GM19328 (cell line): ENCODE measurements around the gene SCN10A.

Experiments
- ATAC-seq: cut with Tn5 transposase; IDR thresholded peaks from one replicate; pipeline ENCODE4 v1.9.1; 2021; ENCODE audit warnings: mild to moderate bottlenecking, moderate library complexity; ENCODE audit not compliant: unreplicated experiment

Gene SCN10A

DNA sequence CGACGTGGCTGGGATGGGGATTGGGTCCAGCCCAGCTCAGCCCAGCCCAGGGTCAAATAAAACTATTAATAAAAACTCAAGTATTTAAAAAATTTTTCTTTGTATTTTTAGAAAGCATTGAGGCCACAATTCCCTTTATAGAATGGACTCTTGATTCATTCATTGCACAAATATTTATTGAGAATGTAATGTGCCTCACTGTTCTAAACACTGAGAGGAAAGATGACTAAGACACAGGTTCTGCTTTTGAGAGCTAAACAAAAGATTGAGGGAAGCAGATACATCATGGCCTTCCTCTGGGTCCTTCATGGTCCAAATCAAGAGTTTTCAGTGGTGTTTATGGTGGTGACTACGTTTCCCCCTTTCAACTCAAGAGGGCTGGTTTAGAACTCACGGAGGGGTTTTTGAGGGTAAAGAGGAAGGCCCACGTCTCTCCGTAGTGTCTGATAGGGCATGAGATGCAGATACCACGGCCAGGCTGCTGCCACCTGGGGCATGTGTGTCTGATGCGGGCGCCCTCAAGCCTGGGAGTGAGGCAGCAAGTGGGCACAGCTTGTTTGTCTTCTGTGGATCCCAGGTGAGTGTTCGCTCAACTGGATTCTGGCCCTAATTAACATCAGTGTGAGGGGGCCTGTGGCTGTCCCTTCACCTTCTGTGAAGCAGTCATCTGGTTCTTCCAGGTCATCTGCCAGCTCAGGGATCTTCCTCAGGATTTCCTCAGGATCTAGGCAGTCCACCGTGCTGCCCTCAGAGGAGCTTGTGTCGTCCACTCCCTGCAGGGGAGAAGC is 93.0 kb downstream of the SCN10A start:
- ATAC-seq, result no peak

- ATAC-seq, result no peak
Observed at GRCh38 chr3:38721207-38721772, 94.7 kb downstream of the SCN10A start.

DNA sequence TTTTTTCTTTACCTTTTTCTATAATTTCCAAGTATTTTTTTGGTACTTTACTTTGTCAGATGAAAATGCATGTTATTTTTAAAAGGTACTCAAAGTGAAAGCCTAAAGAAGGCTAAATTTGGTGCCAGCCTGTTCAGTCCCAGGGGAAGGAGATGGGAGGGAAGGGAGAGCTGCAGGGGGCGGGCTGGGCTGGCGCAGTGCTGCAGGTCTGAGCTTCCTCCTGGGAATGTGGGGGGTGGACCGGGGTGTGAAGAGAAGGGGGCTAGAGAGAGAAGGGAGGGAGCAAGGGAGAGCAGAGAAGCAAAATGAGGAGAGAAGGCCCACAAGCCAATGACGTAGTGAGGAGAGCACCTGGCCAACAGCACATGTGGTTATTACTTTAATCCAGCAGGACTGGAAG is 95.6 kb downstream of the SCN10A start:
- no peak for ATAC-seq

GRCh38 chr3:38717355-38718240 is 98.4 kb downstream of the SCN10A start:
- ATAC-seq, result no peak

- no peak for ATAC-seq
Observed at GRCh38 chr3:38713121-38713520, 102.9 kb downstream of the SCN10A start.

DNA sequence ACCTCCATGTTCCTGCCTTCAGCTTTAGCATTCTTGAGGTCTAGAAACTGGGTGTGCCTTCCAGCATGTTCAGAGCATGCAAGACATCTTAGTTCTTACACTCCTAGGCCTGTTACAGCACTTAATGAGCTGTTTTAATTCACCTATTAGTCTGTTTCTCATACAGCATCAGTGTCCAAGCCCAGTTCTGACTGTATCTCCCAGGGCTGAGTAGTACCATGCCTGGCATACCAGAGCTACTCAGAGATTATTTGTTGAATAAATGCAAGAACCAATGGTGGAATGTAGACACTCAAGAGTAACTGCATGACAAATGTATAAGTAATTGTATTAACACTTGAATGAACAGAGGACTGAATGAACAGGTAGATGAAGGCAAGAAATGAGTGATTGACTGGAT is 104.7 kb downstream of the SCN10A start:
- no peak for ATAC-seq

GRCh38 chr3:38707730-38708129 is 108.3 kb downstream of the SCN10A start:
- ATAC-seq, result no peak

- no peak for ATAC-seq
Observed at GRCh38 chr3:38706961-38707360, 109.1 kb downstream of the SCN10A start.

- no peak for ATAC-seq
Observed at GRCh38 chr3:38702231-38702630, 113.8 kb downstream of the SCN10A start.

GRCh38 chr3:38698760-38699159 is 117.3 kb downstream of the SCN10A start:
- no peak for ATAC-seq

- no peak for ATAC-seq
Observed at GRCh38 chr3:38698061-38698460, 118.0 kb downstream of the SCN10A start.

GRCh38 chr3:38696034-38696433 is 120.0 kb downstream of the SCN10A start:
- ATAC-seq, result no peak

DNA sequence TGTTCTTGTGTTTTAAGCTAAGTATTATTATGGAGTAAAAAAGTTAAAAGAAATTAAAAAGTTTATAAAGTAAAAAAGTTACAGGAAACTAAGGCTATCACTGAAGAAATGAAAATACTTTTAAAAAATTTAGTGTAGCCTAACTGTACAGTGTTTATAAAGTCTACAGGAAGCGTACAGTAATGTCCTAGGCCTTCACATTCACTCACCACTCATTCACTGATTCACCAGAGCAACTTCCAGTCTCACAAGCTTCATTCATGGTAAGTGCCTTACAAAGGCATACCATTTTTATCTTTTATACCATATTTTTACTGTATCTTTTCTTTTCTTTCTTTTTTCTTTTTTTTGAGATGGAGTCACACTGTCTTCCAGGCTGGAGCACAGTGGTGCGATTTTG is 125.8 kb downstream of the SCN10A start:
- no peak for ATAC-seq

- ATAC-seq, result no peak
Observed at GRCh38 chr3:38689774-38690173, 126.2 kb downstream of the SCN10A start.

DNA sequence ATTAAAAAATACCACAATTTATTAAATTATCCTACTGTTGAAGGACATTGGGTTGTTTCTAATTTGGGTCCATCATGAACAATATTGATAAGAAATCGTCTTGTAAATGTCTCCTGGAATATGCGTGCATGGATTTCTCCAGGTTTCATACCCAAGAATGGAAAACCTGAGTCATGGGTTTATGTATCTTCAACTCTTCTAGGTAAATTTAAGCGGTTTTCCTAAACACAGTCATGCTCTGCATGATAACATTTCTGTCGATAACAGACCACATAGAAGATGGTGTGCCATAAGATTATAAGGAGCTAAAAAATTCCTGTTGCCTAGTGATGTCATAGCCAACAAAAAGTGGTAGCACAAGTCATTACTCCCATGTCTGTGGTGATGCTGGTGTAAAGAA is 126.7 kb downstream of the SCN10A start:
- no peak for ATAC-seq

DNA sequence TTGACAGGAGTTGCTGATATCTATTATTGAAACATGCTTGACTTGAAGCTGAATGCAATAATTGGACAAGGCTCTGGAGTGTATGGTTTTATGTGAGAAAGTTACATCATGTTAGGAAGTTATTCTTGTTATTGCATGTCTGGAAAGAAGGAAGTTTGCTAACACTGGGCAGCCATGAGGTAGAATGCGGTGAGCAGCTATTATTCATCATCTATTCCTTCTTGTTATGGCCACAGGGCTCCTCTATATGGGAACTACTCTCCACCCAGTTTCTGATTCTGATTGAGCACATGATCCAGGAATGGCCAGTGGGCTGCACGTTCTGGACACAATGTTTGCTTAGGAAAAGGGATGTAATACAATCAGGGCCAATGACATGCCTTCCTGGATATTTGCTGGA is 128.7 kb downstream of the SCN10A start:
- no peak for ATAC-seq

DNA sequence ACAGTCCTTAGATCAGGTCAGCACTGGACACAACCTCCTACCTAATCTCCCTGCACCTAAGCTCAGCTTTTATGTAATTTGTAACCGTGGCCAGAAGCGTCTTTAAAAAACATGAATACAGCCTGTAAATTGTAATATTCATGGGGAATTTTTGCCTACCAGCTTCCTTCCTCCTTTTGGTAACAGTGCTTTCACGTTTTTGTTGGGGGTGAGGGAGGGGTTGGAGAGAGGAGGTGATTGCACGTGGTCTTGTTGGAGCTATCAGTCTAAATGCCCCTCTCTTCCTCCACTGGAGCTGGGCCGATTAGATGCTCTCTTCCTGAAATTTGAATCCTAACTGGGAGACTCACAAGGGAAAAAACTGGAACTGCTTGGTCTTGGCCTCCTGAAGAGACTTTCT is 131.5 kb downstream of the SCN10A start:
- ATAC-seq, result no peak

- ATAC-seq, result no peak
Observed at GRCh38 chr3:38669668-38670067, 146.3 kb downstream of the SCN10A start.

GRCh38 chr3:38662544-38662943 is 153.5 kb downstream of the SCN10A start:
- no peak for ATAC-seq

DNA sequence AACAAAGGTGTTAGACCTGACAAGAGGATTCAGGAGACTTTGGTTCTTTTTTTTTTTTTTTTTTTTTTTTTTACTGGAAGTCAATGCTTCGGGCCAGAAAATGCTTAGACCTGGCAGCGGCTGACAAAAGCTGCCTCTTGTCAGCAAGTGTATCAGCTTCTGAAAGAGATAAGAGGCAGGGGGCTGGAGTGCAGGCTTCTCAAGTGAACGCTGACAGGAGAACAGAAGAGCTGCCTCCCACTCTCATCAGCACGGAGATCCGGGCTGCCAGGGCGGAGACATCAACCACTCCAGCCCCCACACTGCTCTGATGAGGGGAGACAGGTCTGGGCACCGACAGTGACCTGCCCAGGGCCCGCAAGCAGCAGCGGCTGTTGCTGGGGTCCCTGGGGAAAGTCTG is 157.2 kb downstream of the SCN10A start:
- no peak for ATAC-seq

- ATAC-seq, result no peak
Observed at GRCh38 chr3:38657369-38657768, 158.6 kb downstream of the SCN10A start.
